GM12878 (cell line): ENCODE measurements around the gene FHL3. TPM values are rescaled to one million over a fixed set of nuclear protein-coding genes. Genes with fewer than 3 reads are reported as not detected.

ENCODE experiments used
- BHLHE40 ChIP-seq, 2 experiments: fragments of 450-650 bp in 1 of 2; IDR thresholded peaks; 2 replicates each; pipeline ENCODE4 v1.6.1; 2011 to 2017; ENCODE audit warnings: low read depth in 2 of 2, borderline replicate concordance in 1 of 2, improper control_type of control experiment in 1 of 2, low read length in 1 of 2, mild to moderate bottlenecking in 1 of 2
- BRCA1 ChIP-seq: IDR thresholded peaks from 2 replicates; pipeline ENCODE4 v1.6.1; 2011; ENCODE audit warnings: low read depth, low read length, improper control_type of control experiment
- CBFB ChIP-seq: IDR thresholded peaks from 2 replicates; pipeline ENCODE4 v1.6.1; 2016; ENCODE audit warnings: antibody characterized with exemption, low read depth
- RAD51 ChIP-seq: fragments of 450-650 bp; IDR thresholded peaks from 2 replicates; pipeline ENCODE4 v1.6.1; 2016; ENCODE audit warnings: moderate library complexity, mild to moderate bottlenecking, inconsistent platforms
- RB1 ChIP-seq: fragments of 450-650 bp; formaldehyde crosslinking; IDR thresholded peaks from 2 replicates; pipeline ENCODE4 v1.6.1; 2017; ENCODE audit warnings: mild to moderate bottlenecking, borderline replicate concordance
- ZBED1 ChIP-seq: IDR thresholded peaks from 2 replicates; pipeline ENCODE4 v1.6.1; 2016; ENCODE audit warnings: borderline replicate concordance
- ZNF207 ChIP-seq: fragments of 450-650 bp; IDR thresholded peaks from 2 replicates; pipeline ENCODE4 v1.6.1; 2014; ENCODE audit warnings: antibody characterized with exemption, mild to moderate bottlenecking, borderline replicate concordance
- polyA plus RNA-seq, 11 experiments: library from polyadenylated mRNA; depleted of rRNA in 4 of 11; unstranded in 6 of 11; stranded (reverse) in 5 of 11; fragments of >200 nt; fragmentation: Nextera tagmentation in 4 of 11; fragmentation: Illumina TruSeq in 1 of 11; extraction: Ambion mirVana in 4 of 11; extraction: Trizol in 1 of 11; gene quantifications; 1 replicate in 1 of 11; 2 replicates in 10 of 11; pipeline versions ENCODE4 v1.2.1 to v1.2.3, GENCODE V29; 2011 to 2016; ENCODE audit warnings: inconsistent platforms in 2 of 11, missing spikeins in 2 of 11, low read depth in 1 of 11
- total RNA-seq, 4 experiments: library from RNA; depleted of rRNA in 3 of 4; stranded (reverse); fragments of >200 nt in 3 of 4; fragmentation: Illumina TruSeq in 1 of 4; extraction: Trizol in 1 of 4; gene quantifications; 2 replicates each; pipeline versions ENCODE4 v1.2.1 to v1.2.3, GENCODE V29; 2013 to 2021
- TF ChIP-seq, protein P1 (sequence below): fragments of 450-650 bp; formaldehyde crosslinking; IDR thresholded peaks from 2 replicates; pipeline ENCODE4 v1.5.0; 2022; ENCODE audit warnings: mild to moderate bottlenecking, missing genetic modification characterization

The FHL3 gene
- total and polyA plus RNA-seq, 10 of the 15 experiments (the other 5 are each of a cell fraction or from before 2014, with no cell fraction given) = 0.26 to 13.9 (median 7.9) TPM

DNA sequence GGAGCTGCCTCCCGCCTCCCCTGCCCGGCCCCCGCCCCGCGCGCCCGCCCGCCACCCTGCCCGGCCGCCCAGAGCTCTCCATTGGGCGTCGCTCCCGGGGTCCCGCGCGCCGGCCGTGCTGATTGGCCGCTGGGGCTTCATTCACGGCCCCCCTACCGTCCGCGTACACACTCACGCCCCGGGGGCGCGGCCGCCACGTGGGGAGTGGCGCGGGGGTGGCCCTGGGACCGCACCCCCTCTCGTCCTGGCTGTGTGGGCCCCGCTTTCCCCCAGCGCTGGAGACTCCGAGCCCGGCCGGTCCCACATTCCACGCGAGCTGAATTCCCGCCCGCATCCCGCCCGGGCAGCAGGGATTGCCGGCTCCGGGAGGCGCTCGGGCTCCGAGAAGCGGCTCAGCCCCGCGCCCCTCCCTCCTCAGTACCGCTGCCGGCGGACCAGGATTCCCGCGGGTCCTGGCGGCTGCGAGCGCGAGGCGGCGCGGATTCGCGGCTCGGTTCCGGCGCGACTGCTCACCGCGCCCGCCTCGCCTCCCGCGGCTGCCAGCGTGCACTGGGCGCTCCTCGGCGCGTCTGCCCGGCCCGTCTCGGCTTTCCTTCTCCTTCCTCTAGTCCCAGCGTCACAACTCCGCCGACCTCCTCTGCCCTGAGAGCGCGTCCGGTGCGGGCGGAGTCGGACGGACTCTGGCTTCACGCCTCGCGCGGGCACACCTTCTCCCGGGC, 41.7 kb upstream of the FHL3 start (continued):
- TF ChIP-seq ZNF207 = no peak
- TF ChIP-seq CBFB = no peak
- TF ChIP-seq, protein P1, sequence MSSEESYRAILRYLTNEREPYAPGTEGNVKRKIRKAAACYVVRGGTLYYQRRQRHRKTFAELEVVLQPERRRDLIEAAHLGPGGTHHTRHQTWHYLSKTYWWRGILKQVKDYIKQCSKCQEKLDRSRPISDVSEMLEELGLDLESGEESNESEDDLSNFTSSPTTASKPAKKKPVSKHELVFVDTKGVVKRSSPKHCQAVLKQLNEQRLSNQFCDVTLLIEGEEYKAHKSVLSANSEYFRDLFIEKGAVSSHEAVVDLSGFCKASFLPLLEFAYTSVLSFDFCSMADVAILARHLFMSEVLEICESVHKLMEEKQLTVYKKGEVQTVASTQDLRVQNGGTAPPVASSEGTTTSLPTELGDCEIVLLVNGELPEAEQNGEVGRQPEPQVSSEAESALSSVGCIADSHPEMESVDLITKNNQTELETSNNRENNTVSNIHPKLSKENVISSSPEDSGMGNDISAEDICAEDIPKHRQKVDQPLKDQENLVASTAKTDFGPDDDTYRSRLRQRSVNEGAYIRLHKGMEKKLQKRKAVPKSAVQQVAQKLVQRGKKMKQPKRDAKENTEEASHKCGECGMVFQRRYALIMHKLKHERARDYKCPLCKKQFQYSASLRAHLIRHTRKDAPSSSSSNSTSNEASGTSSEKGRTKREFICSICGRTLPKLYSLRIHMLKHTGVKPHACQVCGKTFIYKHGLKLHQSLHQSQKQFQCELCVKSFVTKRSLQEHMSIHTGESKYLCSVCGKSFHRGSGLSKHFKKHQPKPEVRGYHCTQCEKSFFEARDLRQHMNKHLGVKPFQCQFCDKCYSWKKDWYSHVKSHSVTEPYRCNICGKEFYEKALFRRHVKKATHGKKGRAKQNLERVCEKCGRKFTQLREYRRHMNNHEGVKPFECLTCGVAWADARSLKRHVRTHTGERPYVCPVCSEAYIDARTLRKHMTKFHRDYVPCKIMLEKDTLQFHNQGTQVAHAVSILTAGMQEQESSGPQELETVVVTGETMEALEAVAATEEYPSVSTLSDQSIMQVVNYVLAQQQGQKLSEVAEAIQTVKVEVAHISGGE (CRISPR knock-in tag) = no peak
- no peak for TF ChIP-seq RAD51
- no peak for TF ChIP-seq BRCA1
- peak; percentile 33 to 69; a peak in 2 of 4 replicates for TF ChIP-seq BHLHE40 (IDR thresholded peaks at IDR 0.05; ENCODE audit: borderline replicate concordance in 1 of 2, low read depth in 2 of 2, low read length in 1 of 2)
- peak; percentile 48; the same call in 1 of the 2 replicates for TF ChIP-seq RB1
- no peak for TF ChIP-seq ZBED1
